ENCODE measurements around the gene MRTFA. TPM values are rescaled to one million over a fixed set of nuclear protein-coding genes. Genes with fewer than 3 reads are reported as not detected.

Gene MRTFA
- total and polyA plus RNA-seq, 12 donors, result 12.3 to 141 (median 41.6) TPM

GRCh38 chr22:40396882-40397281, 239.6 kb downstream of the MRTFA start:
- WGBS, 4 donors, result 62 to 84% (median 65%) methylated on average over 4 of the region's 4 CpGs
- intact Hi-C loops (cut with DNase I), result no loop called here

GRCh38 chr22:40395607-40396006, 240.9 kb downstream of the MRTFA start:
- Histone ChIP-seq H3K4me3 (no peak overlapping the region), H3K9me3 (replicated peaks in 1 of 3) (no peaks in the 10 kb centered on the region), H3K36me3 (replicated peaks in 1 of 2) (peaks cover 0 to 3% of the 10 kb centered on the region in 2 donors), H3K27ac (no peak overlapping the region), H3K4me1 (replicated peaks in 1 of 2) (peaks cover 0 to 4% of the 10 kb centered on the region in 2 donors), H3K27me3 (no peaks in the 10 kb centered on the region)
- TF ChIP-seq, protein P1, sequence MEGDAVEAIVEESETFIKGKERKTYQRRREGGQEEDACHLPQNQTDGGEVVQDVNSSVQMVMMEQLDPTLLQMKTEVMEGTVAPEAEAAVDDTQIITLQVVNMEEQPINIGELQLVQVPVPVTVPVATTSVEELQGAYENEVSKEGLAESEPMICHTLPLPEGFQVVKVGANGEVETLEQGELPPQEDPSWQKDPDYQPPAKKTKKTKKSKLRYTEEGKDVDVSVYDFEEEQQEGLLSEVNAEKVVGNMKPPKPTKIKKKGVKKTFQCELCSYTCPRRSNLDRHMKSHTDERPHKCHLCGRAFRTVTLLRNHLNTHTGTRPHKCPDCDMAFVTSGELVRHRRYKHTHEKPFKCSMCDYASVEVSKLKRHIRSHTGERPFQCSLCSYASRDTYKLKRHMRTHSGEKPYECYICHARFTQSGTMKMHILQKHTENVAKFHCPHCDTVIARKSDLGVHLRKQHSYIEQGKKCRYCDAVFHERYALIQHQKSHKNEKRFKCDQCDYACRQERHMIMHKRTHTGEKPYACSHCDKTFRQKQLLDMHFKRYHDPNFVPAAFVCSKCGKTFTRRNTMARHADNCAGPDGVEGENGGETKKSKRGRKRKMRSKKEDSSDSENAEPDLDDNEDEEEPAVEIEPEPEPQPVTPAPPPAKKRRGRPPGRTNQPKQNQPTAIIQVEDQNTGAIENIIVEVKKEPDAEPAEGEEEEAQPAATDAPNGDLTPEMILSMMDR (IDR thresholded peaks at IDR 0.05), result no peak
- no peak for TF ChIP-seq POLR2A (IDR thresholded peaks at IDR 0.05)
- DNase-seq, result no peak
- WGBS, 4 donors, result 95 to 97% (median 95%) methylated on average over 7 of the region's 7 CpGs
- intact Hi-C loops (cut with DNase I), result no loop called here

More at GRCh38 chr22:40396882-40397281, 239.6 kb downstream of the MRTFA start:
- DNase-seq, result peak in 2 of 7 donors; percentile 32 to 55
- Histone ChIP-seq H3K36me3 (replicated peaks in 1 of 2) (peaks cover 0 to 15% of the 10 kb centered on the region in 2 donors), H3K9me3 (replicated peaks in 1 of 3) (no peaks in the 10 kb centered on the region), H3K27me3 (no peaks in the 10 kb centered on the region), H3K4me1 (replicated peaks in 1 of 2) (peaks cover 0 to 4% of the 10 kb centered on the region in 2 donors), H3K4me3 (no peak overlapping the region), H3K27ac (no peak overlapping the region)
- TF ChIP-seq, protein P1 (IDR thresholded peaks at IDR 0.05), result no peak
- TF ChIP-seq POLR2A (IDR thresholded peaks at IDR 0.05), result no peak

DNA sequence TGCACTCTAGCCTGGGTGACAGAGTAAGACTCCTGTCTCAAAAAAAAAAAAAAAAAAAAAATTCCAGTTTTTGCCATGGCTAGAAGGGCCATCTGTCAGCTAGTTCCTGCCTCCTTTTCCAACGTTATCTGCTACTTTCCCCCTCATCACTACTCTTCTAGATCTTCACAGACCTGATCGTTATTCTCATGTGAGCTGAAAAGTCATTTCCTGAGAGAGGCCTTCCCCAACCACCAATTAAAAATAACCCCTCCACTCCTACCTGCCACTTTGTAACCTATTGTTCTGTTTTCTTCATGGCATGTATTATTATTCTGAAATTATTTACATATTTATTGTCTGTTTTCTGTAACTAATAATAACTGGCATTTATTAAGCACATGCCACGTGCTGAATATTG, 241.9 kb downstream of the MRTFA start:
- Histone ChIP-seq H3K36me3 (replicated peaks in 1 of 2) (no peaks in the 10 kb centered on the region), H3K4me3 (no peak overlapping the region), H3K27me3 (no peaks in the 10 kb centered on the region), H3K4me1 (replicated peaks in 1 of 2) (peaks cover 0 to 4% of the 10 kb centered on the region in 2 donors), H3K27ac (no peak overlapping the region), H3K9me3 (replicated peaks in 1 of 3) (no peaks in the 10 kb centered on the region)
- WGBS, 4 donors, result 65 to 85% (median 77%) methylated on average over 3 of the region's 3 CpGs
- DNase-seq, result no peak
- intact Hi-C loops (cut with DNase I), result no loop called here
- no peak for TF ChIP-seq POLR2A (IDR thresholded peaks at IDR 0.05)
- TF ChIP-seq, protein P1 (IDR thresholded peaks at IDR 0.05), result no peak

DNA sequence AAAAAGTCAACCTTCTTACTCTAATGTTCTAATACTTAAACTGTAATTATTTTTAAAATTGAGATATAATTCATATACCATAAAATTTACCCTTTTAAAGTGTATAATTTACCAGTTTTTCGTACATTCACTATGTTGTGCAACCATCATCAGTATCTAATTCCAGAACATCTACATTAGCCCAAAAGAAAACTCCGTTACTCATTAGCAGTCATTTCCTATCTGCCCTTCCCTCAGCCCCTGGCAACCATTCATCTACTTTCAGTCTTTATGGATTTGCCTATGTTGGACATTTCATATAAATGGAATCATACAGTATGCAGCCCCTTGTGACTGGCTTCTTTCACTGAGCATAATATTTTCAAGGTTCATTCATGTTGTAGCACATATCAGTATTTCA, 243.9 kb downstream of the MRTFA start:
- TF ChIP-seq, protein P1 (IDR thresholded peaks at IDR 0.05), result no peak
- Histone ChIP-seq H3K4me1 (replicated peaks in 1 of 2) (peaks cover 0 to 4% of the 10 kb centered on the region in 2 donors), H3K27me3 (no peaks in the 10 kb centered on the region), H3K27ac (no peak overlapping the region), H3K4me3 (no peak overlapping the region), H3K36me3 (replicated peaks in 1 of 2) (no peaks in the 10 kb centered on the region), H3K9me3 (replicated peaks in 1 of 3) (no peaks in the 10 kb centered on the region)
- 85 to 91% (median 87%) methylated on average over 2 of the region's 2 CpGs for WGBS, 4 donors
- intact Hi-C loops (cut with DNase I), result no loop called here
- DNase-seq, result no peak

All from adrenal gland (tissue), 12 donors.